A549 (cell line): Measurements from ENCODE around the gene PRR15L. TPM values are rescaled to one million over a fixed set of nuclear protein-coding genes. Genes with fewer than 3 reads are reported as not detected.
"Not testable (repeated sequence)": the region's sequence is repeated elsewhere in the genome, so short reads cannot be mapped to it uniquely, and the experiment has no call there.

Source experiments
- ATAC-seq, 2 experiments: fragments of 200-7000 bp in 1 of 2; fragments of >200 bp in 1 of 2; cut with Nextera tagmentation in 1 of 2; cut with Tn5 transposase in 1 of 2; 3 replicates each; pipeline versions ENCODE4 v1.8.0 to v1.9.1; 2018 to 2020; ENCODE audit warnings: mild to moderate bottlenecking in 1 of 2, moderate library complexity in 1 of 2
- CTCF ChIA-PET: fragments of 300-600 bp; sonication (Branson Sonifier 250); formaldehyde crosslinking; extraction: SDS; loops from one replicate; lab custom pipeline; 2021; ENCODE audit warnings: antibody characterized with exemption, inconsistent platforms; lab: Yijun Ruan, JAX
- POLR2A ChIA-PET: fragments of 350-600 bp; formaldehyde crosslinking; extraction: SDS; loops from one replicate; lab custom pipeline; 2021; ENCODE audit warnings: antibody characterized with exemption, inconsistent platforms; lab: Yijun Ruan, JAX
- DNase-seq, 2 experiments: peaks; one replicate each; pipeline versions ENCODE4 v3.0.0 to v3.0.0-alpha.2; 2011 to 2016; ENCODE audit warnings: low read depth in 1 of 2, low spot score in 1 of 2
- FAIRE-seq: peaks from 2 replicates; lab custom pipeline; 2011; peaks lifted over from hg19 to GRCh38; lab: Jason Lieb, UNC
- H3K27ac ChIP-seq, 2 experiments: fragments of >200 bp; sonication (Bioruptor Twin); formaldehyde crosslinking; 3 replicates each; pipeline ENCODE4 v1.5.1; 2016 to 2017
- H3K4me1 ChIP-seq: fragments of >200 bp; sonication (Bioruptor Twin); formaldehyde crosslinking; 3 replicates; pipeline ENCODE4 v1.6.1; 2016
- H3K4me2 ChIP-seq: fragments of >200 bp; sonication (Bioruptor Twin); formaldehyde crosslinking; 3 replicates; pipeline ENCODE4 v1.6.1; 2016
- H3K4me3 ChIP-seq: fragments of >200 bp; sonication (Bioruptor Twin); formaldehyde crosslinking; 3 replicates; pipeline ENCODE4 v1.5.1; 2016
- H3K9me3 ChIP-seq: fragments of >200 bp; sonication (Bioruptor Twin); formaldehyde crosslinking; 3 replicates; pipeline ENCODE4 v1.6.1; 2016
- BCL3 ChIP-seq: fragments of >200 bp; sonication (Bioruptor Twin); formaldehyde crosslinking; IDR thresholded peaks from 3 replicates; pipeline ENCODE4 v1.6.1; 2016
- BHLHE40 ChIP-seq: IDR thresholded peaks from 2 replicates; pipeline ENCODE4 v1.6.1; 2012; ENCODE audit warnings: low read depth, low read length, inconsistent platforms
- CHD4 ChIP-seq: fragments of 200-600 bp; sonication (generic); IDR thresholded peaks from 2 replicates; pipeline ENCODE4 v1.6.1; 2016; ENCODE audit warnings: antibody characterized with exemption, mild to moderate bottlenecking, borderline replicate concordance
- E2F6 ChIP-seq: IDR thresholded peaks from 2 replicates; pipeline ENCODE4 v1.6.1; 2012; ENCODE audit warnings: low read depth, borderline replicate concordance
- EHF ChIP-seq: fragments of 250-450 bp; sonication (Bioruptor Pico); IDR thresholded peaks from 2 replicates; pipeline ENCODE4 v1.5.0; 2020; ENCODE audit warnings: mild to moderate bottlenecking
- EP300 ChIP-seq, 2 experiments: fragments of >200 bp; sonication (Bioruptor Twin); formaldehyde crosslinking; IDR thresholded peaks; 2 replicates in 1 of 2; 3 replicates in 1 of 2; pipeline ENCODE4 v1.6.1; 2016 to 2017
- ESRRA ChIP-seq: fragments of 150-350 bp; IDR thresholded peaks from 2 replicates; pipeline ENCODE4 v1.6.1; 2014; ENCODE audit warnings: mild to moderate bottlenecking, low read length, borderline replicate concordance
- FOSB ChIP-seq: fragments of 250-450 bp; sonication (Bioruptor Pico); IDR thresholded peaks from 2 replicates; pipeline ENCODE4 v1.5.0; 2020; ENCODE audit warnings: mild to moderate bottlenecking, moderate library complexity
- FOSL2 ChIP-seq, 2 experiments: fragments of 450-650 bp in 1 of 2; fragments of >200 bp in 1 of 2; sonication (Bioruptor Twin) in 1 of 2; formaldehyde crosslinking; IDR thresholded peaks; 2 replicates each; pipeline versions ENCODE4 v1.5.0 to v1.6.1; 2016 to 2020; ENCODE audit warnings: mild to moderate bottlenecking in 1 of 2, moderate library complexity in 1 of 2
- GATA3 ChIP-seq: IDR thresholded peaks from 2 replicates; pipeline ENCODE4 v1.6.1; 2012; ENCODE audit warnings: borderline replicate concordance
- HDAC2 ChIP-seq: fragments of 200-600 bp; sonication (generic); IDR thresholded peaks from 2 replicates; pipeline ENCODE4 v1.6.1; 2016
- HES2 ChIP-seq: fragments of >200 bp; sonication (Bioruptor Twin); formaldehyde crosslinking; IDR thresholded peaks from 2 replicates; pipeline ENCODE4 v1.6.1; 2016
- HEYL ChIP-seq: fragments of 250-450 bp; sonication (Bioruptor Pico); IDR thresholded peaks from 2 replicates; pipeline ENCODE4 v1.8.0; 2021; ENCODE audit warnings: mild to moderate bottlenecking, moderate library complexity
- HOXB13 ChIP-seq: fragments of 250-450 bp; sonication (Bioruptor Pico); IDR thresholded peaks from 2 replicates; pipeline ENCODE4 v1.5.0; 2020; ENCODE audit warnings: low read depth, mild to moderate bottlenecking, moderate library complexity
- HOXB5 ChIP-seq: fragments of 250-450 bp; sonication (Bioruptor Pico); IDR thresholded peaks from 2 replicates; pipeline ENCODE4 v1.5.0; 2020; ENCODE audit warnings: mild to moderate bottlenecking, moderate library complexity
- JUNB ChIP-seq: fragments of >200 bp; sonication (Bioruptor Twin); formaldehyde crosslinking; IDR thresholded peaks from 2 replicates; pipeline ENCODE4 v1.6.1; 2016
- KDM5A ChIP-seq: fragments of 200-600 bp; sonication (generic); IDR thresholded peaks from 2 replicates; pipeline ENCODE4 v1.6.1; 2016; ENCODE audit warnings: antibody characterized with exemption, mild to moderate bottlenecking
- MAFK ChIP-seq: fragments of 450-650 bp; IDR thresholded peaks from 2 replicates; pipeline ENCODE4 v1.6.1; 2014; ENCODE audit not compliant: partially characterized antibody
- MAZ ChIP-seq: fragments of 150-350 bp; IDR thresholded peaks from 2 replicates; pipeline ENCODE4 v1.6.1; 2014; ENCODE audit warnings: antibody characterized with exemption, low read depth, low read length, borderline replicate concordance
- NFE2L2 ChIP-seq: fragments of 150-350 bp; conservative IDR thresholded peaks from 2 replicates; pipeline ENCODE4 v1.6.1; 2014; ENCODE audit warnings: low read length
- NR3C1 ChIP-seq: fragments of >200 bp; sonication (Bioruptor Twin); formaldehyde crosslinking; IDR thresholded peaks from 3 replicates; pipeline ENCODE4 v1.6.1; 2017
- POLR2AphosphoS2 ChIP-seq: conservative IDR thresholded peaks from 2 replicates; pipeline ENCODE4 v1.6.1; 2012; ENCODE audit warnings: low read length, improper control_type of control experiment, inconsistent platforms
- RAD21 ChIP-seq, 2 experiments: fragments of >200 bp in 1 of 2; sonication (Bioruptor Twin) in 1 of 2; formaldehyde crosslinking in 1 of 2; IDR thresholded peaks in 1 of 2; conservative IDR thresholded peaks in 1 of 2; 2 replicates in 1 of 2; 3 replicates in 1 of 2; pipeline ENCODE4 v1.6.1; 2012 to 2018; ENCODE audit warnings: inconsistent platforms in 1 of 2
- REST ChIP-seq: fragments of 200-600 bp; sonication (generic); IDR thresholded peaks from 2 replicates; pipeline ENCODE4 v1.6.1; 2016; ENCODE audit warnings: antibody characterized with exemption, mild to moderate bottlenecking, moderate library complexity
- RFX5 ChIP-seq: fragments of 450-650 bp; IDR thresholded peaks from 2 replicates; pipeline ENCODE4 v1.7.1; 2014; ENCODE audit warnings: antibody characterized with exemption, mild to moderate bottlenecking, moderate library complexity
- RNF2 ChIP-seq: fragments of 200-600 bp; sonication (generic); IDR thresholded peaks from 2 replicates; pipeline ENCODE4 v1.6.1; 2016; ENCODE audit warnings: low read depth, mild to moderate bottlenecking, antibody characterized with exemption, moderate library complexity, borderline replicate concordance
- SREBF2 ChIP-seq: fragments of 450-650 bp; IDR thresholded peaks from 2 replicates; pipeline ENCODE4 v1.6.1; 2014; ENCODE audit warnings: mild to moderate bottlenecking, moderate library complexity
- TFCP2L1 ChIP-seq: fragments of 250-450 bp; sonication (Bioruptor Pico); IDR thresholded peaks from 2 replicates; pipeline ENCODE4 v1.5.0; 2021; ENCODE audit warnings: mild to moderate bottlenecking
- USF2 ChIP-seq: fragments of 450-650 bp; IDR thresholded peaks from 2 replicates; pipeline ENCODE4 v1.6.1; 2014; ENCODE audit warnings: antibody characterized with exemption
- ZFP36 ChIP-seq: fragments of 450-650 bp; IDR thresholded peaks from 2 replicates; pipeline ENCODE4 v1.6.1; 2014; ENCODE audit warnings: borderline replicate concordance; ENCODE audit not compliant: partially characterized antibody
- ZNF302 ChIP-seq: fragments of 250-450 bp; sonication (Bioruptor Pico); IDR thresholded peaks from 2 replicates; pipeline ENCODE4 v1.9.0; 2021; ENCODE audit warnings: inconsistent platforms, mild to moderate bottlenecking, moderate library complexity
- ZSCAN20 ChIP-seq: fragments of 250-450 bp; sonication (Bioruptor Pico); IDR thresholded peaks from 2 replicates; pipeline ENCODE4 v1.8.0; 2022; ENCODE audit warnings: mild to moderate bottlenecking, moderate library complexity
- WGBS: methylation state at CpG from one replicate; pipeline ENCODE4 v1.1.6; 2017; ENCODE audit errors: missing lambda C conversion rate; 5-methylcytosine and 5-hydroxymethylcytosine counted together
- polyA plus RNA-seq, 4 experiments: library from polyadenylated mRNA; depleted of rRNA in 3 of 4; stranded (reverse); fragments of >200 nt; fragmentation: RNase III in 1 of 4; extraction: RNeasy Plus Mini Kit Qiagen cat#74134 plus additional on column Dnase treatment in 1 of 4; gene quantifications; 2 replicates in 3 of 4; 3 replicates in 1 of 4; pipeline ENCODE4 v1.2.3, GENCODE V29; 2011 to 2017

PRR15L gene
- polyA plus RNA-seq, 2 of the 4 experiments (the other 2 are of a cell fraction), result 1.6 to 2.2 TPM

GRCh38 chr17:48002266-48002915 is 44.7 kb upstream of the PRR15L start:
- ChIA-PET POLR2A (no interaction called here), CTCF (interaction anchor here (0.6 to 12.2 kb wide), 11 partner anchors 9 to 388 kb away, joined by 3 to 159 read pairs (median 7); partner anchors contain the start of genes CDK5RAP3 and SCRN2)
- no peaks in the 10 kb centered on the region for H3K9me3 ChIP-seq
- WGBS, result 80% methylated on average over 4 of the region's 4 CpGs
- DNase-seq, result peak; percentile 36 to 56
- peak in 1 of 2 experiments; percentile 64; a peak in 3 of 6 replicates for ATAC-seq
- no peak for FAIRE-seq
- peak overlapping the region; percentile 75 to 84 for H3K27ac ChIP-seq
- H3K4me2 ChIP-seq, result peak overlapping the region; percentile 28
- H3K4me1 ChIP-seq, result peaks cover 16% of the 10 kb centered on the region
- H3K4me3 ChIP-seq, result no peak overlapping the region
- TF ChIP-seq KDM5A (no peak), FOSB (CRISPR knock-in tag) (no peak), GATA3 (no peak), HES2 (no peak), ESRRA (no peak), CHD4 (no peak), ZSCAN20 (no peak), RFX5 (no peak), BCL3 (no peak), HOXB13 (peak; percentile 59; the same call in 1 of the 2 replicates), USF2 (no peak), MAFK (peak; percentile 95), POLR2AphosphoS2 (no peak), MAZ (no peak), HOXB5 (CRISPR knock-in tag) (no peak; the same call in 1 of the 2 replicates), TFCP2L1 (CRISPR knock-in tag) (no peak), REST (no peak), SREBF2 (no peak), JUNB (no peak), RNF2 (no peak), ZFP36 (no peak), EP300 (IDR thresholded peaks at IDR 0.05) (no peak), BHLHE40 (no peak), HDAC2 (no peak), ZNF302 (CRISPR knock-in tag) (no peak), NFE2L2 (peak; percentile 75), RAD21 (conservative IDR thresholded peaks at IDR 0.05 in 1 of 2, IDR thresholded peaks at IDR 0.05 in 1 of 2) (no peak), NR3C1 (no peak), FOSL2 (IDR thresholded peaks at IDR 0.05) (no peak), FOSL2 (CRISPR knock-in tag; IDR thresholded peaks at IDR 0.05) (peak; percentile 70), HEYL (0 out of 2 replicates have a peak, but pooled peaks have one; percentile 33), E2F6 (no peak), EHF (CRISPR knock-in tag) (0 out of 2 replicates have a peak, but pooled peaks have one; percentile 21)

GRCh38 chr17:48001657-48002056 is 44.0 kb upstream of the PRR15L start:
- H3K4me2 ChIP-seq, ATAC-seq, DNase-seq, POLR2A ChIA-PET, H3K9me3 ChIP-seq, H3K4me3 ChIP-seq, FAIRE-seq: not testable (repeated sequence)
- WGBS, result 92% methylated on average over 5 of the region's 5 CpGs
- H3K27ac ChIP-seq, result peak overlapping the region in 1 of 2 experiments; percentile 84; a peak in 3 of 6 replicates
- CTCF ChIA-PET, result interaction anchor here (0.6 to 15.9 kb wide), 9 partner anchors 15 to 388 kb away, joined by 3 to 174 read pairs (median 5); partner anchors contain the start of genes CDK5RAP3 and SCRN2
- H3K4me1 ChIP-seq, result peaks cover 16% of the 10 kb centered on the region
